ENCODE measurements around the gene STAG2.
"Not testable (repeated sequence)": the region's sequence is repeated elsewhere in the genome, so short reads cannot be mapped to it uniquely, and the experiment has no call there.

The STAG2 gene

GRCh38 chrX:124045109-124045508 lies 83.6 kb downstream of the STAG2 start:
- H3K36me3 Mint-ChIP-seq = peaks cover 100% of the 10 kb centered on the region
- ATAC-seq = peak; percentile 60

GRCh38 chrX:124084417-124084816 lies 122.9 kb downstream of the STAG2 start:
- not testable (repeated sequence) for DNase-seq (ENCODE audit: low spot score in 2 of 2); ATAC-seq; H3K4me3 Mint-ChIP-seq; H3K27ac Mint-ChIP-seq; H3K9me3 Mint-ChIP-seq
- Mint-ChIP-seq H3K36me3 (peaks cover 100% of the 10 kb centered on the region), H3K4me1 (peaks cover 25% of the 10 kb centered on the region)

More at GRCh38 chrX:124045109-124045508, 83.6 kb downstream of the STAG2 start:
- no peak for DNase-seq (ENCODE audit: low spot score in 2 of 2)
- Mint-ChIP-seq H3K4me1 (peaks cover 8% of the 10 kb centered on the region), H3K27ac (no peak overlapping the region), H3K4me3 (no peak overlapping the region), H3K9me3 (no peaks in the 10 kb centered on the region)

GRCh38 chrX:124085063-124085462 lies 123.6 kb downstream of the STAG2 start:
- Mint-ChIP-seq H3K36me3 (peaks cover 100% of the 10 kb centered on the region), H3K27ac (no peak overlapping the region), H3K9me3 (no peaks in the 10 kb centered on the region), H3K4me3 (no peak overlapping the region), H3K4me1 (peaks cover 25% of the 10 kb centered on the region)
- no peak for DNase-seq (ENCODE audit: low spot score in 2 of 2)
- ATAC-seq = no peak

DNA sequence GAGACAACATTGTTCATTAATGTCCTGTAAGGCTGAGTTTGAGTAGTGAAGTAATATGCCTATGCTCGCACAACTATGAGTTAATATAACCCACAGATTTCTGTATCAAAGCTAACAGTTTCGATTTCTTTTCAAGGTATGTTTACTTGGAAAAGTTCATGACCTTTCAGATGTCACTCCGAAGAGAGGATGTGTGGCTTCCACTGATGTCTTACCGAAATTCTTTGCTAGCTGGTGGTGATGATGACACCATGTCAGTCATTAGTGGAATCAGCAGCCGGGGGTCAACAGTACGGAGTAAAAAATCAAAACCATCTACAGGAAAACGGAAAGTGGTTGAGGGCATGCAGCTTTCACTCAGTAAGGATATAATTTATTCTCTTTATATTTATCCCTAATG lies 124.9 kb downstream of the STAG2 start:
- peak in 1 of 2 donors; percentile 2 for DNase-seq (ENCODE audit: low spot score in 2 of 2)
- no peaks in the 10 kb centered on the region for H3K9me3 Mint-ChIP-seq
- peaks cover 100% of the 10 kb centered on the region for H3K36me3 Mint-ChIP-seq
- H3K4me1 Mint-ChIP-seq = peaks cover 25% of the 10 kb centered on the region
- no peak overlapping the region for H3K27ac Mint-ChIP-seq
- peak; percentile 99 for ATAC-seq
- peak overlapping the region; percentile 19 for H3K4me3 Mint-ChIP-seq

DNA sequence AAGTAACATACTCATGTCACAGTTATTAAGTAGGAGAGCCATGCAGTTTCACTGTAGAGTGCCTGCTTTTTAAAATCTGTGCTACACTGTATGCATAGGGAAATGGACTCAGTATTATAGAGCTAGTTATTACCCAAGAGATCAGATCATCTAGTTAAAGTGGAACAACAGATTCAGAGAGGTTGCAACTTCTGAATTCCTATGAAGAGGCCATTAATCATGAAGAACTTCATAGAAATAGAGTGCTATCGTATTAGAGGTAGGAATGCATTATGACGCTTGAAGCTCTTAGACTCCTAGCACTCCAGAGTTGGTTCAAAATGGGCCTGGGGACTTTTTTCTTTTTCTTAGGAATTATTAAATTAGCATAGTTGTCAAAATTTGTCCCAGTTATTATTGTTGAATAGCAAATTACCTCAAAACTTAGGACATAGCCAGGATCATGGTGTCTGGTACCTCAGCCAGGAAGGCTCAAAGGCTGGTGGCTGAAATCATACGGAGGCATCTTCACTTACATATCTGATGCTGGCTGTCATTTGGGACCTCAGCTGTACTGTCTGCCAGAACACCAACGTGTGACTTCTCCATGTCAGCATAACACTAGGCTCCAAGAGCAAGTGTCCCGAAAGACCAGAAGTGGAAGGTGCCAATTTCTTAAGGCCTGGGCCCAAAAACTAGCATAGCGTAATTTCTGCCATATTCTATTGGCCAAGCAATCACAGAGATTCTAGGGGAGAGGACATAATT lies 125.7 kb downstream of the STAG2 start:
- H3K36me3 Mint-ChIP-seq = peaks cover 100% of the 10 kb centered on the region
- H3K4me3 Mint-ChIP-seq = no peak overlapping the region
- ATAC-seq (no peak), DNase-seq (ENCODE audit: low spot score in 2 of 2) (no peak)
- no peak overlapping the region for H3K27ac Mint-ChIP-seq
- H3K9me3 Mint-ChIP-seq = no peaks in the 10 kb centered on the region
- H3K4me1 Mint-ChIP-seq = peaks cover 20% of the 10 kb centered on the region

DNA sequence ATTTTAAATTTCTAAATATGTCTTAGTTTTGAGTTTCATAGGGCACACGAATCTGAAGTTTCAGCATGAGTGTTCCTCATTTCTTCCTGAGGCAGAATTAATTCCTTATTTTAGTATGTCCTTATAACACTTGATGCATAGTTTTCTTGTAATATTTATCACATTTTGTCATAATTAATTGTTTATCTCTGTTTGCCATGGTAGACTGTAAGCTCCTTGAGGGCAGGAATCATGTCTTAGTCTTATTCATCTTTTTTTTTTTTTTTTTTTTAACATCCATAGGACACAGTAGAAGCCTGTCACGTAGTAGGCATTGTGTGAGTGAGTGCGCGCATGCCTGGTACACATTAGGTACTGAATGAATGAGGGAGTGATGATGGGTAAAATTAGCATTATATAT lies 131.7 kb downstream of the STAG2 start:
- Mint-ChIP-seq H3K27ac (no peak overlapping the region), H3K4me3 (no peak overlapping the region), H3K4me1 (no peaks in the 10 kb centered on the region), H3K9me3 (no peaks in the 10 kb centered on the region), H3K36me3 (peaks cover 100% of the 10 kb centered on the region)
- no peak for DNase-seq (ENCODE audit: low spot score in 2 of 2)
- no peak for ATAC-seq

DNA sequence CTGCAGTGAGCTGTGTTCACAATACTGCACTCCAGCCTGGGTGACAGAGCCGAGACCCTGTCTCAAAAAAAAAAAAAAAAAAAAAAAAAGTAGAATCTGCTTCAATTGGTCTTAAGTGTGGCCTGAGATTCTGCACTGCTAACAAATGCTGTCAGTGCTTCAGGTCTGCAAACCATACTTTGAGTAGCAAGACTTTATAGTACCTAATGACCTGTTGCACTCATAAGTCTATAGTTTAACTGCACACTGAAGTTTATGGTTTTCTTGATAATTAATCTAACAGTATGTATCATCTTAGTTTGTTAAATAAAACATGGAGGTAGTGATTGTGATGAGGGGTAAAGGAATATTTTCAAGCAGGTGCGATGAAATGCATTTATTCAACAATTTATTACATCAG lies 135.6 kb downstream of the STAG2 start:
- H3K4me3 Mint-ChIP-seq = no peak overlapping the region
- peaks cover 95% of the 10 kb centered on the region for H3K36me3 Mint-ChIP-seq
- ATAC-seq = no peak
- H3K27ac Mint-ChIP-seq = peak overlapping the region; percentile 63
- H3K4me1 Mint-ChIP-seq = no peaks in the 10 kb centered on the region
- H3K9me3 Mint-ChIP-seq = no peaks in the 10 kb centered on the region
- DNase-seq (ENCODE audit: low spot score in 2 of 2) = no peak

- DNase-seq (ENCODE audit: low spot score in 2 of 2) = no peak
- Mint-ChIP-seq H3K36me3 (peaks cover 94% of the 10 kb centered on the region), H3K4me1 (no peaks in the 10 kb centered on the region), H3K27ac (no peak overlapping the region), H3K9me3 (no peaks in the 10 kb centered on the region), H3K4me3 (no peak overlapping the region)
- ATAC-seq = no peak
Measured at GRCh38 chrX:124098089-124098488, 136.6 kb downstream of the STAG2 start.

DNA sequence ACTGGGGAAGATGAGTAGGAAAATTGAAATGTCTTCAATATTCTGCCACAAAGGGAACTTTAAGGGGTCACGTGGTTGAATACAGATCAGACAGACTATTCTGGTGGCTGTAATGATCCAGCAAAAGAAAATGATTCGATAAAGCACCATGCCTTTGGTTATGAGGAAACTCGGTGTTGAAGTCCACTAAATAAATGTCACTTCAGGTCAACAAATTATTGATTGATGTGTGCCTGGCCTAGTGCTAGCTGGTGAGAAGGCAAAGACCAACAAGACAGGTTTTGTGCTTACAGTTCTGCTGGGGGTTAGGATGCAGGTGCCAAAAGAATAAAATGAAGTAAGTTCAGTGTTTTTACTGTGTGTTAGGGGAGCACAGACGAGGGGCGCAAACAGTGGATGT lies 142.5 kb downstream of the STAG2 start:
- no peak overlapping the region for H3K27ac Mint-ChIP-seq
- H3K4me1 Mint-ChIP-seq = no peaks in the 10 kb centered on the region
- DNase-seq (ENCODE audit: low spot score in 2 of 2) = no peak
- peaks cover 40% of the 10 kb centered on the region for H3K36me3 Mint-ChIP-seq
- H3K9me3 Mint-ChIP-seq = no peaks in the 10 kb centered on the region
- H3K4me3 Mint-ChIP-seq = no peak overlapping the region
- no peak for ATAC-seq

DNA sequence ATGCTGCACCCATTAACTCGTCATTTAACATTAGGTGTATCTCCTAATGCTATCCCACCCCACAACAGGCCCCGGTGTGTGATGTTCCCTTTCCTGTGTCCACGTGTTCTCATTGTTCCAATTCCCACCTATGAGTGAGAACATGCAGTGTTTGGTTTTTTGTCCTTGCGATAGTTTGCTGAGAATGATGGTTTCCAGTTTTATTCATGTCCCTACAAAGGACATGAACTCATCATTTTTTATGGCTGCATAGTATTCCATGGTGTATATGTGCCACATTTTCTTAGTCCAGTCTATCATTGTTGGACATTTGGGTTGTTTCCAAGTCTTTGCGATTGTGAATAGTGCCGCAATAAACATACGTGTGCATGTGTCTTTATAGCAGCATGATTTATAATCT lies 143.0 kb downstream of the STAG2 start:
- H3K4me3 Mint-ChIP-seq; ATAC-seq; H3K4me1 Mint-ChIP-seq; DNase-seq (ENCODE audit: low spot score in 2 of 2); H3K27ac Mint-ChIP-seq; H3K9me3 Mint-ChIP-seq: not testable (repeated sequence)
- H3K36me3 Mint-ChIP-seq = peaks cover 35% of the 10 kb centered on the region

GRCh38 chrX:124113621-124114600 lies 152.4 kb downstream of the STAG2 start:
- H3K4me1 Mint-ChIP-seq = no peaks in the 10 kb centered on the region
- DNase-seq (ENCODE audit: low spot score in 2 of 2) (no peak), ATAC-seq (no peak)
- no peak overlapping the region for H3K27ac Mint-ChIP-seq
- no peaks in the 10 kb centered on the region for H3K9me3 Mint-ChIP-seq
- H3K36me3 Mint-ChIP-seq = no peaks in the 10 kb centered on the region
- H3K4me3 Mint-ChIP-seq = no peak overlapping the region

- Mint-ChIP-seq H3K27ac (no peak overlapping the region), H3K4me1 (no peaks in the 10 kb centered on the region), H3K36me3 (no peaks in the 10 kb centered on the region), H3K9me3 (no peaks in the 10 kb centered on the region), H3K4me3 (no peak overlapping the region)
- ATAC-seq = no peak
- no peak for DNase-seq (ENCODE audit: low spot score in 2 of 2)
Measured at GRCh38 chrX:124117325-124117724, 155.8 kb downstream of the STAG2 start.

- H3K27ac Mint-ChIP-seq = no peak overlapping the region
- no peak for DNase-seq (ENCODE audit: low spot score in 2 of 2)
- no peaks in the 10 kb centered on the region for H3K36me3 Mint-ChIP-seq
- no peaks in the 10 kb centered on the region for H3K9me3 Mint-ChIP-seq
- no peak for ATAC-seq
- H3K4me3 Mint-ChIP-seq = no peak overlapping the region
- H3K4me1 Mint-ChIP-seq = no peaks in the 10 kb centered on the region
Measured at GRCh38 chrX:124125471-124125870, 164.0 kb downstream of the STAG2 start.

DNA sequence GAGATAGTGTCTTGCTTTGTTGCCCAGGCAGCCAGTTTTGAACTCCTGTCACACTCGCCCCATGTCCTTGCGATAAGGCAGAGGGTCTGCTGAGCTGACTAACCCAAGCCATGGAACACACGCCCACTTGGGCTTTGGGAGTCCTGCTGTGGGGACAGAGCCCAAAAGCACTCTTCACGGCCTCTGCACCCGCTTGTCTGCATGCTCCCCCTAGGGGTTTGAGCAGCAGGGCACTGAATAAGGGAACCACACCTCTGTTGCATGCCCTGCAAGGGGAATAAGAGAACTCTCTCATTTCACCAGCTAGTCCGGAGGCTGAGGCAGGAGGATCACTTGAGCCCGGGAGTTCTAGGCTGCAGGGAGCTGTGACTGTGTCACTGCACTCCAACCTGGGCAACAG lies 166.0 kb downstream of the STAG2 start:
- no peak overlapping the region for H3K4me3 Mint-ChIP-seq
- no peaks in the 10 kb centered on the region for H3K4me1 Mint-ChIP-seq
- H3K36me3 Mint-ChIP-seq = no peaks in the 10 kb centered on the region
- no peak for DNase-seq (ENCODE audit: low spot score in 2 of 2)
- no peaks in the 10 kb centered on the region for H3K9me3 Mint-ChIP-seq
- no peak for ATAC-seq
- no peak overlapping the region for H3K27ac Mint-ChIP-seq

GRCh38 chrX:124132437-124132836 lies 170.9 kb downstream of the STAG2 start:
- DNase-seq (ENCODE audit: low spot score in 2 of 2); H3K4me3 Mint-ChIP-seq; H3K9me3 Mint-ChIP-seq; H3K27ac Mint-ChIP-seq; H3K4me1 Mint-ChIP-seq; H3K36me3 Mint-ChIP-seq; ATAC-seq: not testable (repeated sequence)

GRCh38 chrX:124145749-124146148 lies 184.2 kb downstream of the STAG2 start:
- H3K4me1 Mint-ChIP-seq = no peaks in the 10 kb centered on the region
- H3K36me3 Mint-ChIP-seq = no peaks in the 10 kb centered on the region
- ATAC-seq = no peak
- no peak overlapping the region for H3K27ac Mint-ChIP-seq
- H3K9me3 Mint-ChIP-seq = no peaks in the 10 kb centered on the region
- no peak for DNase-seq (ENCODE audit: low spot score in 2 of 2)
- H3K4me3 Mint-ChIP-seq = no peak overlapping the region

Data from stimulated activated effector memory CD8-positive, alpha-beta T cell treated with anti-CD3 and anti-CD28 coated beads, Interleukin-12 subunit alpha, Interleukin-12 subunit beta, amount 100 ng/mL, for 72 hours (primary cell).